GM03348 (cell line): ENCODE data around the gene GYG2.
"Not testable (repeated sequence)": the region's sequence is repeated elsewhere in the genome, so short reads cannot be mapped to it uniquely, and the experiment has no call there.

ENCODE experiments used
- DNase-seq: peaks from one replicate; pipeline ENCODE4 v3.0.0; 2012; ENCODE audit warnings: low spot score

GYG2 gene

GRCh38 chrX:2872671-2873277 is 44.0 kb downstream of the GYG2 start:
- no peak for DNase-seq

GRCh38 chrX:2874222-2875135 is 45.7 kb downstream of the GYG2 start:
- no peak for DNase-seq

GRCh38 chrX:2875136-2875481 is 46.4 kb downstream of the GYG2 start:
- no peak for DNase-seq

- DNase-seq: peak; percentile 20
Observed at GRCh38 chrX:2875798-2876399, 47.2 kb downstream of the GYG2 start.

- no peak for DNase-seq
Observed at GRCh38 chrX:2878563-2878962, 49.8 kb downstream of the GYG2 start.

- no peak for DNase-seq
Observed at GRCh38 chrX:2879670-2880069, 50.9 kb downstream of the GYG2 start.

GRCh38 chrX:2883770-2884169 is 55.0 kb downstream of the GYG2 start:
- no peak for DNase-seq

GRCh38 chrX:2888309-2888708 is 59.6 kb downstream of the GYG2 start:
- DNase-seq: no peak

GRCh38 chrX:2889045-2889605 is 60.4 kb downstream of the GYG2 start:
- DNase-seq: no peak

GRCh38 chrX:2889706-2890490 is 61.2 kb downstream of the GYG2 start:
- DNase-seq: not testable (repeated sequence)

GRCh38 chrX:2890536-2891460 is 62.1 kb downstream of the GYG2 start:
- not testable (repeated sequence) for DNase-seq

- DNase-seq: no peak
Observed at GRCh38 chrX:2892816-2893215, 64.1 kb downstream of the GYG2 start.

GRCh38 chrX:2894885-2895292 is 66.2 kb downstream of the GYG2 start:
- no peak for DNase-seq

- DNase-seq: no peak
Observed at GRCh38 chrX:2897311-2897689, 68.6 kb downstream of the GYG2 start.

GRCh38 chrX:2897690-2898623 is 69.2 kb downstream of the GYG2 start:
- DNase-seq: not testable (repeated sequence)

- DNase-seq: no peak
Observed at GRCh38 chrX:2898846-2899512, 70.2 kb downstream of the GYG2 start.

- DNase-seq: no peak
Observed at GRCh38 chrX:2901367-2902036, 72.8 kb downstream of the GYG2 start.

- no peak for DNase-seq
Observed at GRCh38 chrX:2902841-2903240, 74.1 kb downstream of the GYG2 start.

- no peak for DNase-seq
Observed at GRCh38 chrX:2903366-2903765, 74.6 kb downstream of the GYG2 start.
